Activated CD8-positive, alpha-beta memory T cell treated with anti-CD3 and anti-CD28 coated beads for 36 hours (primary cell): ENCODE data around the gene LNPEP. TPM values are rescaled to one million over a fixed set of nuclear protein-coding genes. Genes with fewer than 3 reads are reported as not detected.

Source experiments
- CTCF ChIA-PET: fragments of 350-600 bp; sonication (Branson Sonifier 250); formaldehyde crosslinking; loops from one replicate; lab custom pipeline; 2021; ENCODE audit warnings: antibody characterized with exemption; lab: Charles Lee
- POLR2A ChIA-PET: fragments of 350-600 bp; sonication (Branson Sonifier 250); formaldehyde crosslinking; loops from one replicate; lab custom pipeline; 2021; ENCODE audit warnings: antibody characterized with exemption; lab: Charles Lee
- total RNA-seq, 2 experiments: library from RNA; stranded (reverse); gene quantifications; one replicate each; pipeline ENCODE4 v1.2.3, GENCODE V29; 2021

The LNPEP gene
- total RNA-seq: 10 to 100 TPM; 37.6 to 38.6 TPM

DNA sequence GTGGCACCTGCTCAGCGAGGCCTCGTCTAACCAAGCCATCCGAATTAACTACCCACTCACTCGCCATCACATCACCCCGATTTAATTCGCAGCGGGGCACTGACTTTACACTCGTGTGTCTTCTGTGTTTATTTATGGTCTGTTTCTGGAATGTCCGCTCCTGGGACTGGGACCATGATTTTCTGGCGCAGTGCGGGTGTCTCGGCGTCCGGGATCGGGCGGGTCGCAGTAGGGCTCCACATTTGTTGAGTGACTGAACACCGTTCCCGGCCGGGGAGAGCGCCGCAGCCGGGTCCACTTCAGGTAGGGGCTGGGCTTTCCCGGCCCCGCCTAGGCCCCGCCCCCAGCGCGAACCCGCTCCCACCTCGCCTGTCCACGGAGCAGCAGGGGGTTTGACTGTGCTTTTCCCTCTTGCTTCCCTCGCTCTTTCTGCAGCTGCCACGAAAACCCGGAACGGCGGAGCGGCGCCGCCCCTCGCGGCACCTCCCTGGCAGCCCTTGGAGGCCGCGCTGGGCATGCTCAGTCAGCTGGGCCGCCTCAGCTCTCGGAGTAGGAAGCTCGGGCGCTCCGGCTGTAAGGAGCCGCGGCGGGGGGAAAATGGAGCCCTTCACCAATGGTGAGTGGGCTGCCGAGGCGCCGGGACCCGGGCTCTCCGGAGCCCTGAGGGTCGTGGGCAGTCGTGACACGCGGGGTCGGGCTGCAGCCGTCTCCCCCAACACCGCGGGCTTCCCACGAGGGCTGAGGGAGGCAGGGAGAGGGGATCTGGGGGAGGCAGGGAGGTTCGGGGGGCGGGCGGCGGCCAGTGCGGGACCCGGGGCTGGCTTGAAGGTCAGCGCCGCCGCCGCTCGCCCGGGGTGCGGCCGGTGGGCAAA, at the start of gene LNPEP:
TSS of gene LNPEP (plus strand) at position 522 of the 872 bp plus-strand sequence. CDS start at position 598, 76 bp downstream.
- POLR2A ChIA-PET: interaction anchor here (0.5 to 1.5 kb wide), 10 partner anchors 22 to 273 kb away, joined by 3 to 5 read pairs (median 3); partner anchors contain the start of gene ERAP1

DNA sequence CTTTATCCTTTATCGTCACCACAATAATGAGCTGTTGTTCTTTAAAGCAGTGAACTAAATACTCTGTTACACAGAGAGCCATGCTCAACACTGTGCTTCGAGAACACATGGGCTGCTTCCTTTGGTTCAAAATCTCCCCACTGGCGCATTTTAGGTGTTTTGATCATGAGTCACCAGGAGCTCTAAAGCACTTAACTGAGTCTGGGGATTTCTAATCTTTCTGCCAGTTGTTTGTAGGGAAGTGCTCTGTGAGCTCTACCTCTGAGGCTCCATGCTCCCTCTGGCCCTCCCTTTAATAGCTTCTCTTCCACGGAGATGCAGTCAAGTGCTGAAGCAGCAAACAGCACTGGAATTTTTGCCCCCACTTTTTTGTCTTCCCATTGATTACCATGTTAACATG, 42.5 kb upstream of the LNPEP start:
- ChIA-PET CTCF (no interaction called here), POLR2A (interaction anchor here (0.6 kb wide), 1 partner anchor 21 kb away, joined by 5 read pairs; no protein-coding TSS in a partner anchor)

More for the DNA sequence above, at the start of gene LNPEP:
- CTCF ChIA-PET: interaction anchor here (0.6 to 1.3 kb wide), 3 partner anchors 22 to 66 kb away, joined by 3 to 5 read pairs (median 3); no protein-coding TSS in a partner anchor

DNA sequence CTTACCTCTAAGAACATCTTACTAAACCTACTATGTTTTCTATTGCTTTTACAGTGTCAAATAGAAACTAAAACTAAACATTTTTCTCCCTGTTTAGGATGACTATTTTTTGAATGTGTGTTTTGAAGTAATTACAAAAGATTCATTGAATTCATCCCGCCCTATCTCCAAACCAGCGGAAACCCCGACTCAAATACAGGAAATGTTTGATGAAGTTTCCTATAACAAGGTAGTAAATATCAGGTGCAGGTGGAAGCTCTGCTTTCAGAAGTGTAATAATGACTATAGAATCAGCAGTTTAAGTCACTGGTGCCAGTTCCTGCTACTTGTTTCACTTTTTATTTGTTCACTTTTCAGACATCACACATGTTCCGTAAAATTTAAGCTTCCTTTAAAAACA, 39.6 kb upstream of the LNPEP start:
- ChIA-PET POLR2A (interaction anchor here (0.8 kb wide), 1 partner anchor 24 kb away, joined by 4 read pairs; no protein-coding TSS in a partner anchor), CTCF (interaction anchor here (0.8 kb wide), 1 partner anchor 20 kb away, joined by 4 read pairs; the partner anchor contains the start of gene ERAP2)

DNA sequence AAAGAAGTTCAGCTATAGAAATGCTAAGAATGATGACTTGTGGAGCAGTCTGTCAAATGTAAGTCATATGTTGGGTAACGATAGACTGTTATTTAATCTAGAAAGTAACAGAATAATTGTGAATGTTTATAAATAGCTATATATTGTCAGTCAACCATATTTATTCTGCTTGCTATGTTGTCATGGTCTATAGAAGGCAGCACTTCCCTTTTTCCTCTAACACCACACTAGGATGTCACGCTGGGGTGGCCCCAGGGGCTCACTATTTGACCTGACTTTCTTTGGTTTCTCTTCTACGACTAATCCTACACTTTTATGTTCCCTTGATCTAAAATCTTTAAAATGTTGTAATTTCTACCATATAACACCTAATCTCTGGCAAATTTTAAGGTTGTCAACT, 39.1 kb upstream of the LNPEP start:
- ChIA-PET CTCF (interaction anchor here (0.8 kb wide), 1 partner anchor 20 kb away, joined by 4 read pairs; the partner anchor contains the start of gene ERAP2), POLR2A (interaction anchor here (0.8 kb wide), 1 partner anchor 25 kb away, joined by 4 read pairs; no protein-coding TSS in a partner anchor)

DNA sequence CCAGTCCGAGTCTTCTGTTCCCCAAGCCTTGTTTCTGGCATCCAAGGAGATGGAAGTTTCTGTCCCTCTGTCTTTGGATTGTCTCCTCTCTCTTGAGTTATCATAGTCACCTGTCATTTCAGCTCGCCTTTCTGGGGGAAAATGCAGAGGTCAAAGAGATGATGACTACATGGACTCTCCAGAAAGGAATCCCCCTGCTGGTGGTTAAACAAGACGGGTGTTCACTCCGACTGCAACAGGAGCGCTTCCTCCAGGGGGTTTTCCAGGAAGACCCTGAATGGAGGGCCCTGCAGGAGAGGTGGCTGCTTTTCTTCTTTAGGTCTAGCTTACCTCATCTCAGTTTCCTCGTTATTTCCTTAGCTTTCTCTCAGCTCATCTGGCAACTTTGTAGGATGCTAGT, 34.5 kb upstream of the LNPEP start:
- POLR2A ChIA-PET: no interaction called here
- CTCF ChIA-PET: interaction anchor here (0.9 kb wide), 1 partner anchor 29 kb away, joined by 3 read pairs; no protein-coding TSS in a partner anchor

DNA sequence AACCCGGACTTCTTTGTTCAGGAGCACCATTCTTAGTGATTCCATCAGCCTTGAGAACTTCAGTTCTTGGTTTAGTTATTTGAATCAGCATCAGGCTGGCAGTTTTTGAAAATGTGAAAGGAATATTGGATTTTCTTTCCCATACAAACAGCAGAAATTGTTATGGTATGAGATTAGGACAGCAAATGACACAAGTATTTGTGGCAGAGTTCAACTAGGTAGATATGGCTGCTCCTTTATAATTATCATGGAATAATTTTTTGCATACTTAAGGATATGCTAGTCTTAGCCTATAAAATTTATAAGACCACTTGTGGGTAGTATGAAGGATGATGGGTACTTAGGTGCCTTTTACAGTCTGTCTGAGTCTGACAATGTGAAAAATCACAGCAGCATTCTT, 34.0 kb upstream of the LNPEP start:
- CTCF ChIA-PET: interaction anchor here (0.9 kb wide), 1 partner anchor 30 kb away, joined by 3 read pairs; no protein-coding TSS in a partner anchor
- POLR2A ChIA-PET: no interaction called here

DNA sequence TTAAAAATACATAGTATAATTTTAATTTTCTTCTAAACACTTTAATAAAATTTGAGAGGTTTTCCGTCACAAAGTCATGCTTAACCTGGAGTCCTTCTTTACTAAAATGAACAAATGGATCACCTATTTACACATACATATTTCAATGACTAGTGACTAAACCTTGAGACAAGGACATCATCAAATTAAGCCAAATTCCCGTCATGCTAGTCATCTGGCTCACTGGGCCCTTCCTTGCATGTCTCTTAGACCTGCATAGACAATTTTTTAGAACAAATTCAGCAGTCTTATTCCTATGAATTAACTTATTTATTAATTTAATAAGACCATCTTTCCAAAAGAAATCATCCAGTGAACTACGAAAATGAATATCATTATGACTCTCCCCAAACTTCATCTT, 33.0 kb upstream of the LNPEP start:
- POLR2A ChIA-PET: interaction anchor here (0.9 kb wide), 1 partner anchor 95 kb away, joined by 3 read pairs; the partner anchor contains the start of gene ERAP1
- CTCF ChIA-PET: no interaction called here

DNA sequence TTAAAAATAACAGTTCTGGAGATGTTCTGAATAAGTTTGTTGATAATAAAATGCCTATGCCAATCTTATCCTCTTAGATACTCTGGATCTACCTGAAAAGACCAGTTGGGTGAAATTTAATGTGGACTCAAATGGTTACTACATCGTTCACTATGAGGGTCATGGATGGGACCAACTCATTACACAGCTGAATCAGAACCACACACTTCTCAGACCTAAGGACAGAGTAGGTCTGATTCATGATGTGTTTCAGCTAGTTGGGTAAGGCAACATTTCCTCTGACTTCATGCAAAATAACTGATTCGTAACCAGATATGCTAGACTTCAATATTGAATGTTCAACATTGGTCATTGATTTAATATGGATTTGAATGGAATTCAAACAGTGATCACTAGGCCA, 32.6 kb upstream of the LNPEP start:
- ChIA-PET CTCF (no interaction called here), POLR2A (interaction anchor here (0.9 to 1.5 kb wide), 2 partner anchors 33 to 96 kb away, joined by 3 to 4 read pairs; partner anchors contain the start of genes ERAP1 and LNPEP)

DNA sequence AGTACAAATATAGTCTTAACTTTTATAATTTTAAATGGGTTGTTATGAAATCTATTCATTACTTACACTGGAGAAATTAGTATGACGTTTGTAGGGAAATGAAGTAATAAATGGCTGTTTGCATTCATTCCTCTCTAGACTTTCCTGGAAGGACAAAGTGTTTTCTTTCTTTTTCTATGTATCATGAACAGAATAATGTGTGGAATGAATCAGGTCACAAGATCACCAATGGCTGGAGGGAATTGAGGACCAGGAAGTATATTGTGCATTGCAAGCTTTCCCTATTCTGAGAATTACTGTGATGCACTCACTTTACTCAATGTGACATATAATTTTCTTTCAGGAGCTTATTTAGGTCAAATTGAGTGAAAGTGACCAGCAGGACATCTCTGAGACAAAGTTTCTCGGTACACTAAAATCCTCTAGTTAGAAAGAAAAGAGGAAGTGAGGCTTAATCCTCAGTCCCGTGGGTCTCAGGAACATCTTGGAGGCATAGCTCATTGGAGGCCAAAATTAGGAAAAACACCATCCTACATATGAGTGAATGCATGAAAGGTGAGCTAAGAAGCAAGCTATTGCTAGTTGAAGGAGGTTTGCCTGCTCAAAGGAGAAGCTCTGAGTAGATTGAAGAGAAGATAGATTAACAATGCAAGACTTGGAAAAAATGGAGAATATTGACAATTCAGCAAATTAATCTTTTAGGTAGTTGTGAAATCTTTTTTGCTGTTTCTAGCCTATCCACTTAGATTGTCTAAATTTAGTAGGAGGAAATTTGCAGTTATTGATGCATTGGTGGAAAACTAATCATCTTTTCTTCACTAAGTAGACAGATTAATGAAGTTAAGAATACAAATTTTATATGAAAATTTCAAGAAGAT, 31.6 kb upstream of the LNPEP start:
- ChIA-PET POLR2A (interaction anchor here (0.6 to 1.5 kb wide), 4 partner anchors 23 to 242 kb away, joined by 3 to 4 read pairs (median 4); partner anchors contain the start of gene LNPEP), CTCF (interaction anchor here (1.2 kb wide), 1 partner anchor 35 kb away, joined by 3 read pairs; no protein-coding TSS in a partner anchor)

DNA sequence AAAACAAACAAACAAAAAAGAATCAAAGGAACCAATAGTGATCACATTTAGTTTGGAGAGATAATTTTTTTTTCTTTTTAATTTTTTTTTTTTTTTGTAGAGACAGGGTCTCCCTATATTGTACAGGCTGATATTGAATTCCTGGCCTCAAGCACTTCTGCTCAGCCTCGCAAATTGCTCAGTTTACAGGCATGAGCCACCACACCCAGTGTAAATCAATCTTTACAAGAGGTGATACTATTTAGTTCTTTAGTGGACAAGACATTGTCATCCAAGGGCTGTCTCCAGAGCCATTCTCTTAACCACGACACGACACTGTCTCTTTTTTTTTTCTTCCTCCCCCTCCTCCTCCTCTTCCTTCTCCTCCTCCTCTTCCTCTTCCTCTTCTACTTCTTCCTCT, 30.0 kb upstream of the LNPEP start:
- ChIA-PET POLR2A (no interaction called here), CTCF (no interaction called here)

DNA sequence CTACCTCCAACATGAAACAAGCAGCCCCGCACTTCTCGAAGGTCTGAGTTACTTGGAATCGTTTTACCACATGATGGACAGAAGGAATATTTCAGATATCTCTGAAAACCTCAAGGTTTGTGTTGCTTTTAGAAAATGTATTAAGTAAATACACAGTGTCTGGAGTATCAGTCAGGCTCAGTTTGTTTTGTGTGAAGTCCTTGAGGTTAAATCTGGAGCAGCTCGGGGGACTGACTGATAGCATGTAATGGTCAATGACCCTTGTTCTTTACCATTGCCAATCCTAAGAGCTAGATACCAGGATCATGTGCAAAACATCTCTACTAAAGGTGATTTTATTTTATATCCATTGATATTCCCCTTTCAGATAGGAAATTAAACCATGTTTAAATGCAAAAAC, 26.9 kb upstream of the LNPEP start:
- ChIA-PET CTCF (no interaction called here), POLR2A (no interaction called here)

DNA sequence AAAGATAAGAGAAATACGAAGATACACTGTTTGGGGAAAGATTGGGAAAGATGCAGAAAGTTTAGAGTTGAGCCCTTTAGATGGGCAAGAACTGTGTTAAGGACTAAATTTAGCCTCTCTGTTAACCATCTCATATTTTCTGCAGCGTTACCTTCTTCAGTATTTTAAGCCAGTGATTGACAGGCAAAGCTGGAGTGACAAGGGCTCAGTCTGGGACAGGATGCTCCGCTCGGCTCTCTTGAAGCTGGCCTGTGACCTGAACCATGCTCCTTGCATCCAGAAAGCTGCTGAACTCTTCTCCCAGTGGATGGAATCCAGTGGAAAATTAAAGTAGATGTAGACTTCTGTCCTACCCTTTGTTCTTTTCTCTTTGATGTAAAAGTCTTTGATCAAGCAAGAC, 26.4 kb upstream of the LNPEP start:
- POLR2A ChIA-PET: no interaction called here
- CTCF ChIA-PET: no interaction called here

DNA sequence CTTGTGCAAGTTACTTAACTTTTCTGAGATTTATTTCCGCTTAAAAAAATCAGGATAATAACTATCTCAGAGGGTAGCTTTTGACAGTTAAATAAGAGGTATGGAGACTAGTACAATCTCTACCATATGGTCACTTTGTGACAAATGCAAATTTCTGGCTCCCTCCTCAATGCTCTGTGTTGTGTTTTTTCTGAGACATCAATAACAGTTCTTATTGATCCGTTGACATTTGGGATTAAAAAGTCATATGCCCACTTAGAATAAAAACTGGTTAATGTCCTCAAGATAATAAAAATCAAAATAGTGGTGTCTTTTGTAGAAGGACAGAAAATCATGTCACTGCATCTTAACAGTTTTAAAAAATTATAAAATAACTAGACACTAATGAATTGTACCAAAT, 24.7 kb upstream of the LNPEP start:
- CTCF ChIA-PET: no interaction called here

DNA sequence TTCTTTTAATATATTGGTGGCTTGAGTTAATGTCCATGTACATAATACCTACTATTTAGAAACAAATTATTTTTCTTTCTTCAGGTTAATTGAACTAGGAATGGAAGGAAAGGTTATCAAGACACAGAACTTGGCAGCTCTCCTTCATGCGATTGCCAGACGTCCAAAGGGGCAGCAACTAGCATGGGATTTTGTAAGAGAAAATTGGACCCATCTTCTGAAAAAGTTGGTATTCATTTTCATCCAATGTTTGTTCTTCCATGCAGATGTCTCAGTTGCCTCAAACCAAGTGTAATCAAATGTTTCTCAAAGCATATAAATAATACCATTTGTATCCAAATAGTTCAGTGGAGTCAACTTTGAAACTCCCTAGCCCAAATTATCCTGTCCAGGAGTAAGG, 22.6 kb upstream of the LNPEP start:
- POLR2A ChIA-PET: no interaction called here
- CTCF ChIA-PET: no interaction called here

More for the DNA sequence above, 24.7 kb upstream of the LNPEP start:
- POLR2A ChIA-PET: interaction anchor here (0.7 kb wide), 1 partner anchor 256 kb away, joined by 4 read pairs; no protein-coding TSS in a partner anchor

DNA sequence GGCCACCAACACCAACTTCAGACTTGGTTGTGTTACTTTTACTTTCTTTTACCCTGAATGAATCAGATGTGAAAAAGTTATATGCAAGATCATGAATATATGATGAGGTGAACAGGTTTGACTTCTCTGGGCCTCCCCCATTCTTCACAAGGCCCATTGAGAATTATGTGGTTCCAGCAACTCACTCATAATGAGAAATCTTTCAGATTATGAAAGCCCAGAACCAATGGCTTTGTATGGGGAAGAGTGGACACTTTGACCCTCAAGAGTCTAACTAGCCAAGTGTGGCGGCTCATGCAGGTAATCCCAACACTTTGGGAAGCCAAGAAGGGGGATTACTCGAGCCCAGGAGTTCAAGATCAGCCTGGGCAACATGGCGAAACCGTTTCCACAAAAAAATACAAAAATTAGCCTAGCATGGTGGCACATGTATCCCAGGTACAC, 16.1 kb upstream of the LNPEP start:
- CTCF ChIA-PET: no interaction called here
- POLR2A ChIA-PET: no interaction called here

DNA sequence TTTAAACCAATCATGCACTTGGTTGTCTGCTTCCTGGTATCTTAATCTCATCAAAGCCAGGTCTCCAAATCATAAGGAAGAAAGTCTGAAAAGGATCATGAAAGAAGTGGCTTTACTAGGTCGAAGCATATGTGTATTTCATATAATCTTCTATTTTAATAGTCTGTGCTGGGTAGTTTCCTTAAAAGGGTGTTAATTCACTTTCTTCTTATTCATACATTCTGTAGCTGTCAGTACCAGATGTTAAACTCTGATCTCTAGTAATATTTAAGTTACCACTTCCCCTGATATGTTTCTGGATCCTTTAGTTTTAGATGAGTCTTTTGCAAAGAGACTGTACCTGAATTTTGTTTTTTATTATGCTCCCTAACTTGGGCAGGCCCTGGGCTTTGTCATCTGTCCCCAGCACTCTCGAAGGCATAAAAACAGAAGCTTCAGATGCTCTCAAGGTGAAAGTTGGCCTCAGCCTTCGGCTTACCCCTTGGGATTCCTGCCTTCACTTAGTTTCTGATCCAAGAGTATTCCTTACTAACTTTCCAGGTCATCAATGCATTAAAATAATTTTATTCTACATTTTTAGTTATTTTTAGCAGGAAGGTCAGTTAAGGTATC, 15.0 kb upstream of the LNPEP start:
- POLR2A ChIA-PET: no interaction called here
- CTCF ChIA-PET: no interaction called here

DNA sequence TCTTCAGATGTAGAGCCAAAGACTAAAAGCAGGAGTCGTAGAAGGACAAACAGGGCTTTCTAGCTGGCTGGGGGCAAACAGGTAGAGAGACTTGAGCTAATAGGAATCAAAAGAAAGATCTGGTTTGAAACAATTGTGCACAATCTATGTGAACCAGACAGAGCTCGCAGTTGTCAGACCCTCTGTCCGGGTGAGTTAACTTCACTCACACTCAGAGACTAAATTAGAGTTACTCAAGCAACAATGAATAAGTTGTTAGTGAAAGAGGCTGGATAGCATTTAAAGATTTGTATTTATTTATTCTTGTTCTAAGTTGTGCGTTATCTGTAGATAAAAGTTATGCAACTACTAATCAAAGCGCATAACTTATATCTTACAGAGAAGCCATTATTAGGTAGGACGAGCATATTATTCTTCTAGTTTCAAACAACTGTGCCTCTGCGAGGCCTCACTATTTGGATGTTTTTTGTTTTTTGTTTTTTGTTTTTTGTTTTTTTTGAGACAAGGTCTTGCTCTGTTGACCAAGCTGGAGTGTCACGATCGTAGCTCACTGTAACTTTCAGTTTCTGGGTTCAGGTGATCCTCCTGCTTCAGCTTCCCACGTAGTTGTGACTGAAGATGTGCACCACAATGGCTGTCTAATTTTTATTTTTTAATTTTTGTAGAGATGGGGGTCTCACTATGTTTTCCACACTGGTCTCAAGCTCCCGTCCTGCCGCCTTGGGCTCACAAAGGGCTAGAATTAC, 13.2 kb upstream of the LNPEP start:
- ChIA-PET POLR2A (no interaction called here), CTCF (no interaction called here)

DNA sequence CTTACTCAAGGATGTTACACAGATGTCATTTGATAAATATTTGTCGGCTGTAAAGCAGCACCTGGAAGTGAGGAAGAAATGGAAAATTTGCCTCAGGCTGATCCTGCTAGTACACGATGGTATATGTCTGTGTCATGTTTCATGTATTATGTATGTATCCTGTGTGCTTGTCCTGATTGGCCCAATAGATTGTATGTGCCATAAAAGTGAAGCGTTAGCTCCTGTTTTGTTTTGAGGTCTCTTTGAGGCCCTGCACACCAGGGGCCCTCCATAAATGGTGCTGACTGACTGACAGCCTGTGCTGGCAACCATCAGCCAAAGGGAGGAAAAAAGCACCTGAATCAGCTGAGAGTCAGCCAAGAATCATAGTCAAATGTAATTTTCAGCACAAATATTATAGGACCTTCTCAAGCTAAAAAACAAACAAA, 11.8 kb upstream of the LNPEP start:
- ChIA-PET CTCF (interaction anchor here (0.7 kb wide), 1 partner anchor 53 kb away, joined by 3 read pairs; no protein-coding TSS in a partner anchor), POLR2A (no interaction called here)
